Thoracic aorta (tissue), 2 donors: ENCODE measurements around the gene DEPDC1B. TPM values are rescaled to one million over a fixed set of nuclear protein-coding genes. Genes with fewer than 3 reads are reported as not detected.

ENCODE experiments used
- ATAC-seq: fragments of 150-250 bp; one replicate; pipeline ENCODE4 v1.8.0; 2017; ENCODE audit warnings: low read depth; ENCODE audit not compliant: insufficient number of reproducible peaks, low FRiP score
- DNase-seq: peaks from one replicate; pipeline ENCODE4 v3.0.0-alpha.2; 2020; ENCODE audit warnings: low spot score
- H3K27ac ChIP-seq, 2 donors: fragments of 200-600 bp; sonication (generic); 1 replicate in 1 of 2; 2 replicates in 1 of 2; pipeline ENCODE4 v1.5.1; 2016; ENCODE audit warnings: mild to moderate bottlenecking in 2 of 2, moderate library complexity in 2 of 2
- H3K27me3 ChIP-seq: fragments of 200-600 bp; sonication (generic); replicated peaks from 2 replicates; pipeline ENCODE4 v1.6.0; 2016; ENCODE audit warnings: mild to moderate bottlenecking; ENCODE audit not compliant: insufficient read depth
- H3K36me3 ChIP-seq: fragments of 200-600 bp; sonication (generic); one replicate; pipeline ENCODE4 v1.5.1; 2016
- H3K4me1 ChIP-seq, 2 donors: fragments of 200-600 bp; sonication (generic); 1 replicate in 1 of 2; 2 replicates in 1 of 2; pipeline versions ENCODE4 v1.5.1 to v1.6.0; 2016; ENCODE audit warnings: low read depth in 2 of 2, mild to moderate bottlenecking in 1 of 2; ENCODE audit not compliant: control insufficient read depth in 1 of 2
- H3K4me3 ChIP-seq: fragments of 200-600 bp; sonication (generic); 2 replicates; pipeline ENCODE4 v1.5.1; 2016; ENCODE audit warnings: mild to moderate bottlenecking
- H3K9me3 ChIP-seq: fragments of 200-600 bp; sonication (generic); 2 replicates; pipeline ENCODE4 v1.5.1; 2016
- total RNA-seq, 2 donors: library from RNA; depleted of rRNA; stranded (reverse); fragments of >200 nt; gene quantifications; one replicate each; pipeline versions ENCODE4 v1.1.0 to v1.2.3, GENCODE V29; 2016
- TF ChIP-seq, protein P1 (sequence below): fragments of 200-600 bp; sonication (generic); IDR thresholded peaks from one replicate; pipeline ENCODE4 v1.5.1; 2019; ENCODE audit warnings: antibody characterized with exemption

The DEPDC1B gene
- total RNA-seq, 2 donors from 2014 or later = not detected

GRCh38 chr5:60613826-60614225, 86.1 kb downstream of the DEPDC1B start:
- no peaks in the 10 kb centered on the region for H3K27me3 ChIP-seq
- no peak for ATAC-seq

DNA sequence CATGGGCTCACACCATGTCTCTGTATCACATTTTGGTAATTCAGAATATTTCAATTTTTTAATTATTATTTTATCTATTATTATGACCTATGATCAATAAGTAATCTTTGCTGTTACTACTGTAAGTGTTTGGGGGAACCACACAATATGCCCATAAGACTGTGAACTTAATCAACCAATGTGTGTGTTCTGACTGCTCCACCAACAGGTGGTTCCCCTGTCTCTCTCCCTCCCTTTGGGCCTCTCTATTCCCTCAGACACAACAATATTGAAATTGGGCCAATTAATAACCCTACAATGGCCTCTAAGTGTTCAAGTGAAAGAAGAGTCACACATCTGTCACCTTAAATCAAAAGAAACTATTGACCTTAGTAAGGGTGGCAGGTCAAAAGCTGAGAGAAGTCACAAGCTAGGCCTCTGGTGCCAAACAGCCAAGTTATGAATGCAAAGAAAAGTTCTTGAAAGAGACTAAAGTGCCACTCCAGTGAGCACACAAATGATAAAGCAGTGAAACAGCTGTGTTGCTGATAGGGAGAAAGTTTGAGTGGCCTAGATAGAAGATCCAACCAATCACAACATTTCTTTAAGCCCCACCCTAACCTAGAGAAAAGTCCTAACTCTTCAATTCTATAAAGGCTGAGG, 88.7 kb downstream of the DEPDC1B start:
- DNase-seq (no peak), ATAC-seq (no peak)
- Histone ChIP-seq H3K27me3 (no peaks in the 10 kb centered on the region), H3K36me3 (no peaks in the 10 kb centered on the region), H3K4me1 (no peaks in the 10 kb centered on the region), H3K27ac (no peak overlapping the region), H3K4me3 (no peak overlapping the region), H3K9me3 (no peaks in the 10 kb centered on the region)
- TF ChIP-seq, protein P1, sequence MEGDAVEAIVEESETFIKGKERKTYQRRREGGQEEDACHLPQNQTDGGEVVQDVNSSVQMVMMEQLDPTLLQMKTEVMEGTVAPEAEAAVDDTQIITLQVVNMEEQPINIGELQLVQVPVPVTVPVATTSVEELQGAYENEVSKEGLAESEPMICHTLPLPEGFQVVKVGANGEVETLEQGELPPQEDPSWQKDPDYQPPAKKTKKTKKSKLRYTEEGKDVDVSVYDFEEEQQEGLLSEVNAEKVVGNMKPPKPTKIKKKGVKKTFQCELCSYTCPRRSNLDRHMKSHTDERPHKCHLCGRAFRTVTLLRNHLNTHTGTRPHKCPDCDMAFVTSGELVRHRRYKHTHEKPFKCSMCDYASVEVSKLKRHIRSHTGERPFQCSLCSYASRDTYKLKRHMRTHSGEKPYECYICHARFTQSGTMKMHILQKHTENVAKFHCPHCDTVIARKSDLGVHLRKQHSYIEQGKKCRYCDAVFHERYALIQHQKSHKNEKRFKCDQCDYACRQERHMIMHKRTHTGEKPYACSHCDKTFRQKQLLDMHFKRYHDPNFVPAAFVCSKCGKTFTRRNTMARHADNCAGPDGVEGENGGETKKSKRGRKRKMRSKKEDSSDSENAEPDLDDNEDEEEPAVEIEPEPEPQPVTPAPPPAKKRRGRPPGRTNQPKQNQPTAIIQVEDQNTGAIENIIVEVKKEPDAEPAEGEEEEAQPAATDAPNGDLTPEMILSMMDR = no peak

More at GRCh38 chr5:60613826-60614225, 86.1 kb downstream of the DEPDC1B start:
- DNase-seq = no peak
- Histone ChIP-seq H3K9me3 (no peaks in the 10 kb centered on the region), H3K27ac (no peak overlapping the region), H3K4me1 (no peaks in the 10 kb centered on the region), H3K4me3 (no peak overlapping the region), H3K36me3 (no peaks in the 10 kb centered on the region)
- TF ChIP-seq, protein P1 = no peak

DNA sequence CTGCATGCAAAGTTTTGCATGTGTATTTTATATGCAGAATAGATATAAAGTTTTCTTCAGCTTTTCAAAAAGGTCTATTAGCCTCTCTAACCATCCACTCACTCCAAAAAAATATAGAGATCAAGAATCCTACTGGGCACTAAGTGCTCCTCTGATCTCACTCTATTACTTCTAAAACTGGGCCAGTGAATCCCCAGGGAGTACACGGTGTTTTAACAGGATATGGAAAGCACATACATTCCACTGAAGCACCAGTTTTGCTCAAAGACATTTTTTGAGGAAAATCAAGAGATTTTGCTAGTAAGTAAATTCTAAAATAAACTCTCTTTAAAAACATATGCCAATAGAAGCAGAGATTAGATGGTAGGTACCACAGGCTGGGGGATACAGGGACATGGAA, 95.2 kb downstream of the DEPDC1B start:
- ATAC-seq (no peak), DNase-seq (no peak)
- Histone ChIP-seq H3K36me3 (no peaks in the 10 kb centered on the region), H3K9me3 (no peaks in the 10 kb centered on the region), H3K4me1 (peaks cover 0 to 10% of the 10 kb centered on the region in 2 donors), H3K27me3 (no peaks in the 10 kb centered on the region), H3K4me3 (no peak overlapping the region), H3K27ac (peak overlapping the region in 1 of 2 donors; percentile 32)
- TF ChIP-seq, protein P1 = no peak

- H3K4me3 ChIP-seq = peak overlapping the region; percentile 58
- DNase-seq (no peak), ATAC-seq (no peak)
- peak overlapping the region in 1 of 2 donors; percentile 75 for H3K27ac ChIP-seq
- H3K9me3 ChIP-seq = no peaks in the 10 kb centered on the region
- peaks cover 10 to 24% of the 10 kb centered on the region in 2 donors for H3K4me1 ChIP-seq
- H3K27me3 ChIP-seq = no peaks in the 10 kb centered on the region
- H3K36me3 ChIP-seq = no peaks in the 10 kb centered on the region
- TF ChIP-seq, protein P1 = no peak
These were observed 101.5 kb downstream of the DEPDC1B start for GRCh38 chr5:60598424-60598823.

DNA sequence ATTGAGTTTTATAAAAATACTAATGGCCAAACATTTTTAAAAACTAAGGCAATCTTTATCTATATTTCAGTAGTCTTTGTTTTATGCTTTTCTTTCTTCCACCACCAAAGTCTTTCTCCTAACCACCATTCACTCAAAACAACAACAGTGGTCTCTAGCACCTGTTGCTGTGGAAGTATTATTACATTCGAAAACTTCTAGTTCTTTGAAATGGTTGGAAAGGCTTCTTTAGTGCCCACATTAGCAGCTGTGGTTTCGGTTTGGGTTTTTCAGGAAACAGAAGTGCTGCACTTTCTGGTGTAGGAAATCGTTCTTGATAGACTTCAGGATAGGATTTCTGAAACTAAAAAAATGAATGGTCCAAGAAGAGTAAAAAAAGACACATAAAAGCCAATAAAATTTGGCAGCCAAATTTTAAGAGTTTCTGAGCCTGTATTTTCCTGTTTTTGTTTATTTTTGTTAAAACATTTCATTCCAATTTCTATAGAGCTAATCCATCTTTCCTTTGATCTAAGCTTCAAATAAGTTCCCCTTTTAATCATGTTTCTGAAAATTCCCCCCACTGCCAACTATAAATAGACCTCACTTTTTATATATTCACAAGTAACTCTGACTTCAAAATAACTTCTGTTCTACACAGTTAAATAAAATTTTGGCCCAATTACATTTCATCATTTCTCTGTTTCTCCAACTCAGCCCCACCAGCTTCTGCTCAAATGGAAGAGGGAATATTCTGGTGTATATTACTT, 102.2 kb downstream of the DEPDC1B start:
- peak overlapping the region; percentile 58 for H3K4me3 ChIP-seq
- DNase-seq (no peak), ATAC-seq (no peak)
- H3K36me3 ChIP-seq = no peaks in the 10 kb centered on the region
- H3K27me3 ChIP-seq = no peaks in the 10 kb centered on the region
- H3K27ac ChIP-seq = peak overlapping the region; percentile 65 to 75
- H3K4me1 ChIP-seq = peaks cover 10 to 24% of the 10 kb centered on the region in 2 donors
- no peaks in the 10 kb centered on the region for H3K9me3 ChIP-seq
- TF ChIP-seq, protein P1 = no peak
